WTC11 (cell line): ENCODE measurements around the gene CDPF1.

ENCODE experiments used
- GTF2I ChIP-seq: fragments of 250-450 bp; sonication (Bioruptor Pico); conservative IDR thresholded peaks from 2 replicates; pipeline ENCODE4 v1.4.0; 2021; ENCODE audit warnings: mild to moderate bottlenecking
- SMAD4 ChIP-seq: sonication (generic); formaldehyde crosslinking; IDR thresholded peaks from 2 replicates; pipeline ENCODE4 v1.8.0; 2022; ENCODE audit warnings: mild to moderate bottlenecking, missing genetic modification reagents
- SP1 ChIP-seq: sonication (generic); formaldehyde crosslinking; conservative IDR thresholded peaks from 2 replicates; pipeline ENCODE4 v1.8.1; 2022; ENCODE audit warnings: missing genetic modification reagents
- ZBTB21 ChIP-seq: sonication (generic); formaldehyde crosslinking; IDR thresholded peaks from 2 replicates; pipeline ENCODE4 v1.8.1; 2023; ENCODE audit warnings: mild to moderate bottlenecking, missing genetic modification reagents, borderline replicate concordance
- TF ChIP-seq, protein P1 (sequence below): fragments of 200-600 bp; IDR thresholded peaks from 2 replicates; pipeline ENCODE4 v1.8.0; 2022; ENCODE audit warnings: antibody characterized with exemption
- TF ChIP-seq, protein P2 (sequence below): fragments of 250-450 bp; sonication (Bioruptor Pico); IDR thresholded peaks from 2 replicates; pipeline ENCODE4 v2.1.2; 2022; ENCODE audit warnings: mild to moderate bottlenecking, moderate library complexity
- TF ChIP-seq, protein P3 (sequence below): sonication (generic); formaldehyde crosslinking; IDR thresholded peaks from 2 replicates; pipeline ENCODE4 v1.8.1; 2023; ENCODE audit warnings: mild to moderate bottlenecking, missing genetic modification reagents, moderate library complexity
- TF ChIP-seq, protein P4 (sequence below): sonication (generic); formaldehyde crosslinking; IDR thresholded peaks from 2 replicates; pipeline ENCODE4 v1.8.1; 2023; ENCODE audit warnings: mild to moderate bottlenecking, moderate library complexity, missing genetic modification reagents
- TF ChIP-seq, protein P5 (sequence below): sonication (generic); formaldehyde crosslinking; IDR thresholded peaks from 2 replicates; pipeline ENCODE4 v1.8.1; 2022; ENCODE audit warnings: low read depth, missing genetic modification reagents, borderline replicate concordance

DNA sequence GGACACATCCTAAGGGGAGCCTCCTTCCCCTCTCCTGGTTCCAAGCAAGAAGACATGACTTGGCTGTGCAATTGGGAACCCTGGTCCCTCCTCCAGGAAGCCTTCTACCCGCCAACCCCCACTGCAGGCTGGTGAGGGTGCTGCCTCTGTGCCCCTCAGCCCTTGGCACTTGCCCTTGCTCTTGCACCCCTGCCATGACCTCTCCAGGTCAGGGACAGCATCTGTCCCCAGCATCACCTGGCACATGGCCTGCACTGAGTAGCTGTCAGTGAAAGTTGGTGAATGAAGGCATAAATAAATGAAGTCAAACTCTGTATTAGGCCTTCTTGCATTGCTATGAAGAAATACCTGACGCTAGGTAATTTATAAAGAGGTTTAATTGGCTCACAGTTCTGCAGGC is 44.7 kb upstream of the CDPF1 start:
- TF ChIP-seq, protein P1, sequence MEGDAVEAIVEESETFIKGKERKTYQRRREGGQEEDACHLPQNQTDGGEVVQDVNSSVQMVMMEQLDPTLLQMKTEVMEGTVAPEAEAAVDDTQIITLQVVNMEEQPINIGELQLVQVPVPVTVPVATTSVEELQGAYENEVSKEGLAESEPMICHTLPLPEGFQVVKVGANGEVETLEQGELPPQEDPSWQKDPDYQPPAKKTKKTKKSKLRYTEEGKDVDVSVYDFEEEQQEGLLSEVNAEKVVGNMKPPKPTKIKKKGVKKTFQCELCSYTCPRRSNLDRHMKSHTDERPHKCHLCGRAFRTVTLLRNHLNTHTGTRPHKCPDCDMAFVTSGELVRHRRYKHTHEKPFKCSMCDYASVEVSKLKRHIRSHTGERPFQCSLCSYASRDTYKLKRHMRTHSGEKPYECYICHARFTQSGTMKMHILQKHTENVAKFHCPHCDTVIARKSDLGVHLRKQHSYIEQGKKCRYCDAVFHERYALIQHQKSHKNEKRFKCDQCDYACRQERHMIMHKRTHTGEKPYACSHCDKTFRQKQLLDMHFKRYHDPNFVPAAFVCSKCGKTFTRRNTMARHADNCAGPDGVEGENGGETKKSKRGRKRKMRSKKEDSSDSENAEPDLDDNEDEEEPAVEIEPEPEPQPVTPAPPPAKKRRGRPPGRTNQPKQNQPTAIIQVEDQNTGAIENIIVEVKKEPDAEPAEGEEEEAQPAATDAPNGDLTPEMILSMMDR, result no peak
- TF ChIP-seq SMAD4 (CRISPR knock-in tag), result no peak
- TF ChIP-seq ZBTB21, result no peak
- TF ChIP-seq, protein P2, sequence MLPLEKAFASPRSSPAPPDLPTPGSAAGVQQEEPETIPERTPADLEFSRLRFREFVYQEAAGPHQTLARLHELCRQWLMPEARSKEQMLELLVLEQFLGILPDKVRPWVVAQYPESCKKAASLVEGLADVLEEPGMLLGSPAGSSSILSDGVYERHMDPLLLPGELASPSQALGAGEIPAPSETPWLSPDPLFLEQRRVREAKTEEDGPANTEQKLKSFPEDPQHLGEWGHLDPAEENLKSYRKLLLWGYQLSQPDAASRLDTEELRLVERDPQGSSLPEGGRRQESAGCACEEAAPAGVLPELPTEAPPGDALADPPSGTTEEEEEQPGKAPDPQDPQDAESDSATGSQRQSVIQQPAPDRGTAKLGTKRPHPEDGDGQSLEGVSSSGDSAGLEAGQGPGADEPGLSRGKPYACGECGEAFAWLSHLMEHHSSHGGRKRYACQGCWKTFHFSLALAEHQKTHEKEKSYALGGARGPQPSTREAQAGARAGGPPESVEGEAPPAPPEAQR, result no peak
- TF ChIP-seq, protein P3, sequence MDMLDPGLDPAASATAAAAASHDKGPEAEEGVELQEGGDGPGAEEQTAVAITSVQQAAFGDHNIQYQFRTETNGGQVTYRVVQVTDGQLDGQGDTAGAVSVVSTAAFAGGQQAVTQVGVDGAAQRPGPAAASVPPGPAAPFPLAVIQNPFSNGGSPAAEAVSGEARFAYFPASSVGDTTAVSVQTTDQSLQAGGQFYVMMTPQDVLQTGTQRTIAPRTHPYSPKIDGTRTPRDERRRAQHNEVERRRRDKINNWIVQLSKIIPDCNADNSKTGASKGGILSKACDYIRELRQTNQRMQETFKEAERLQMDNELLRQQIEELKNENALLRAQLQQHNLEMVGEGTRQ, result no peak
- TF ChIP-seq, protein P4, sequence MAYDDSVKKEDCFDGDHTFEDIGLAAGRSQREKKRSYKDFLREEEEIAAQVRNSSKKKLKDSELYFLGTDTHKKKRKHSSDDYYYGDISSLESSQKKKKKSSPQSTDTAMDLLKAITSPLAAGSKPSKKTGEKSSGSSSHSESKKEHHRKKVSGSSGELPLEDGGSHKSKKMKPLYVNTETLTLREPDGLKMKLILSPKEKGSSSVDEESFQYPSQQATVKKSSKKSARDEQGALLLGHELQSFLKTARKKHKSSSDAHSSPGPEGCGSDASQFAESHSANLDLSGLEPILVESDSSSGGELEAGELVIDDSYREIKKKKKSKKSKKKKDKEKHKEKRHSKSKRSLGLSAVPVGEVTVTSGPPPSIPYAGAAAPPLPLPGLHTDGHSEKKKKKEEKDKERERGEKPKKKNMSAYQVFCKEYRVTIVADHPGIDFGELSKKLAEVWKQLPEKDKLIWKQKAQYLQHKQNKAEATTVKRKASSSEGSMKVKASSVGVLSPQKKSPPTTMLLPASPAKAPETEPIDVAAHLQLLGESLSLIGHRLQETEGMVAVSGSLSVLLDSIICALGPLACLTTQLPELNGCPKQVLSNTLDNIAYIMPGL (CRISPR knock-in tag), result no peak
- TF ChIP-seq GTF2I (CRISPR knock-in tag), result no peak
- no peak for TF ChIP-seq SP1 (CRISPR knock-in tag)
- TF ChIP-seq, protein P5, sequence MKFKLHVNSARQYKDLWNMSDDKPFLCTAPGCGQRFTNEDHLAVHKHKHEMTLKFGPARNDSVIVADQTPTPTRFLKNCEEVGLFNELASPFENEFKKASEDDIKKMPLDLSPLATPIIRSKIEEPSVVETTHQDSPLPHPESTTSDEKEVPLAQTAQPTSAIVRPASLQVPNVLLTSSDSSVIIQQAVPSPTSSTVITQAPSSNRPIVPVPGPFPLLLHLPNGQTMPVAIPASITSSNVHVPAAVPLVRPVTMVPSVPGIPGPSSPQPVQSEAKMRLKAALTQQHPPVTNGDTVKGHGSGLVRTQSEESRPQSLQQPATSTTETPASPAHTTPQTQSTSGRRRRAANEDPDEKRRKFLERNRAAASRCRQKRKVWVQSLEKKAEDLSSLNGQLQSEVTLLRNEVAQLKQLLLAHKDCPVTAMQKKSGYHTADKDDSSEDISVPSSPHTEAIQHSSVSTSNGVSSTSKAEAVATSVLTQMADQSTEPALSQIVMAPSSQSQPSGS, result no peak
